Hematopoietic multipotent progenitor cell (in vitro differentiated cells): Measurements from ENCODE around the gene EPHA6. TPM values are rescaled to one million over a fixed set of nuclear protein-coding genes. Genes with fewer than 3 reads are reported as not detected.
"Not testable (repeated sequence)": the region's sequence is repeated elsewhere in the genome, so short reads cannot be mapped to it uniquely, and the experiment has no call there.

Experiments
- DNase-seq, 3 donors: peaks; one replicate each; pipeline ENCODE4 v3.0.0-alpha.2; 2011 to 2015; ENCODE audit warnings: low read depth in 2 of 3, low spot score in 2 of 3
- total RNA-seq: library from RNA; depleted of rRNA; stranded (reverse); fragments of >200 nt; gene quantifications from one replicate; pipeline ENCODE4 v1.2.3, GENCODE V29; 2012

EPHA6 gene
- total RNA-seq, 1 donor: not detected

- DNase-seq: no peak
These were observed 86.2 kb downstream of the EPHA6 start for GRCh38 chr3:96900566-96900965.

GRCh38 chr3:96915445-96915844 lies 101.1 kb downstream of the EPHA6 start:
- no peak for DNase-seq

- no peak for DNase-seq
These were observed 116.9 kb downstream of the EPHA6 start for GRCh38 chr3:96931119-96931862.

GRCh38 chr3:96942131-96942530 lies 127.7 kb downstream of the EPHA6 start:
- DNase-seq: not testable (repeated sequence)

GRCh38 chr3:96958856-96959255 lies 144.5 kb downstream of the EPHA6 start:
- no peak for DNase-seq

GRCh38 chr3:96959474-96959873 lies 145.1 kb downstream of the EPHA6 start:
- DNase-seq: no peak

- DNase-seq: no peak
These were observed 145.7 kb downstream of the EPHA6 start for GRCh38 chr3:96959901-96960641.

GRCh38 chr3:96960661-96961330 lies 146.4 kb downstream of the EPHA6 start:
- DNase-seq: no peak

- no peak for DNase-seq
These were observed 147.2 kb downstream of the EPHA6 start for GRCh38 chr3:96961576-96961975.

GRCh38 chr3:96966181-96966929 lies 152.0 kb downstream of the EPHA6 start:
- no peak for DNase-seq

GRCh38 chr3:96970211-96970610 lies 155.8 kb downstream of the EPHA6 start:
- DNase-seq: no peak

- DNase-seq: no peak
These were observed 163.3 kb downstream of the EPHA6 start for GRCh38 chr3:96977671-96978070.

- DNase-seq: not testable (repeated sequence)
These were observed 169.3 kb downstream of the EPHA6 start for GRCh38 chr3:96983716-96984115.

GRCh38 chr3:96986241-96986640 lies 171.8 kb downstream of the EPHA6 start:
- no peak for DNase-seq

GRCh38 chr3:96991231-96991630 lies 176.8 kb downstream of the EPHA6 start:
- DNase-seq: no peak

GRCh38 chr3:96991800-96992365 lies 177.5 kb downstream of the EPHA6 start:
- DNase-seq: no peak

- DNase-seq: no peak
These were observed 180.6 kb downstream of the EPHA6 start for GRCh38 chr3:96994988-96995387.

GRCh38 chr3:96996009-96996408 lies 181.6 kb downstream of the EPHA6 start:
- DNase-seq: peak in 1 of 3 donors; percentile 2

- DNase-seq: no peak
These were observed 187.2 kb downstream of the EPHA6 start for GRCh38 chr3:97001611-97002010.

- DNase-seq: no peak
These were observed 195.1 kb downstream of the EPHA6 start for GRCh38 chr3:97009427-97010019.
